CD4-positive, alpha-beta memory T cell (primary cell): Measurements from ENCODE around the gene NDUFV1. TPM values are rescaled to one million over a fixed set of nuclear protein-coding genes. Genes with fewer than 3 reads are reported as not detected.

Experiments
- CTCF ChIA-PET: fragments of 350-600 bp; sonication (Branson Sonifier 250); formaldehyde crosslinking; loops from one replicate; lab custom pipeline; 2021; ENCODE audit warnings: inconsistent platforms; ENCODE audit not compliant: partially characterized antibody; lab: Charles Lee
- POLR2A ChIA-PET: fragments of 350-600 bp; sonication (Branson Sonifier 250); formaldehyde crosslinking; loops from one replicate; lab custom pipeline; 2021; ENCODE audit not compliant: partially characterized antibody; lab: Charles Lee
- DNase-seq, 5 donors: peaks; one replicate each; pipeline versions ENCODE4 v3.0.0 to v3.0.0-alpha.2; 2020 to 2022; ENCODE audit warnings: mixed read lengths in 1 of 5
- H3K27ac ChIP-seq: one replicate; pipeline ENCODE4 v1.7.0; 2013; ENCODE audit warnings: low read depth, low read length
- H3K27me3 ChIP-seq: 2 replicates; pipeline ENCODE4 v1.7.0; 2013; ENCODE audit warnings: mild to moderate bottlenecking, low read length, moderate library complexity; ENCODE audit not compliant: insufficient read depth
- H3K36me3 ChIP-seq: 2 replicates; pipeline ENCODE4 v1.7.0; 2013; ENCODE audit warnings: mild to moderate bottlenecking, low read length, moderate library complexity; ENCODE audit not compliant: insufficient read depth
- H3K4me1 ChIP-seq: 2 replicates; pipeline ENCODE4 v1.7.0; 2013; ENCODE audit warnings: mild to moderate bottlenecking, low read length, moderate library complexity; ENCODE audit not compliant: insufficient read depth
- H3K4me3 ChIP-seq, 2 donors: one replicate each; pipeline ENCODE4 v1.7.0; 2013; ENCODE audit warnings: low read length in 2 of 2, mild to moderate bottlenecking in 1 of 2
- H3K9me3 ChIP-seq, 2 donors: one replicate each; pipeline ENCODE4 v1.7.0; 2013; ENCODE audit warnings: low read length in 2 of 2, control low read depth in 1 of 2; ENCODE audit not compliant: control insufficient read depth in 1 of 2
- H3K27ac Mint-ChIP-seq, 7 donors: one replicate each; pipeline ENCODE4 v1.8.0; 2020 to 2021; ENCODE audit warnings: mixed read lengths in 7 of 7, mild to moderate bottlenecking in 6 of 7, inconsistent platforms in 3 of 7, moderate library complexity in 3 of 7
- H3K27me3 Mint-ChIP-seq, 2 donors: one replicate each; pipeline ENCODE4 v1.8.0; 2020 to 2021; ENCODE audit warnings: mixed read lengths in 2 of 2
- H3K36me3 Mint-ChIP-seq, 2 donors: one replicate each; pipeline ENCODE4 v1.8.0; 2020 to 2021; ENCODE audit warnings: mixed read lengths in 2 of 2, inconsistent platforms in 1 of 2, mild to moderate bottlenecking in 1 of 2
- H3K4me1 Mint-ChIP-seq, 4 donors: one replicate each; pipeline ENCODE4 v1.8.0; 2020 to 2021; ENCODE audit warnings: mixed read lengths in 4 of 4, mild to moderate bottlenecking in 1 of 4
- H3K4me3 Mint-ChIP-seq, 8 donors: one replicate each; pipeline ENCODE4 v1.8.0; 2020 to 2021; ENCODE audit warnings: mixed read lengths in 8 of 8, mild to moderate bottlenecking in 7 of 8, moderate library complexity in 6 of 8, inconsistent platforms in 3 of 8
- H3K9me3 Mint-ChIP-seq, 8 donors: one replicate each; pipeline ENCODE4 v1.8.0; 2020 to 2021; ENCODE audit warnings: mixed read lengths in 8 of 8, mild to moderate bottlenecking in 5 of 8, inconsistent platforms in 3 of 8, moderate library complexity in 1 of 8
- intact Hi-C: fragments of 100-400 bp; cut with micrococcal nuclease; formaldehyde crosslinking; loops from one replicate; pipeline ENCODE4 v1.15.1; 2023
- polyA plus RNA-seq, 2 donors: library from polyadenylated mRNA; unstranded; fragments of 300-500 nt; fragmentation: Illumina TruSeq; gene quantifications; one replicate each; pipeline ENCODE4 v1.2.3, GENCODE V29; 2021
- total RNA-seq, 2 experiments: library from RNA; stranded (reverse); gene quantifications; one replicate each; pipeline ENCODE4 v1.2.3, GENCODE V29; 2021

NDUFV1 gene
- total and polyA plus RNA-seq, 4 experiments from 2014 or later: 124 to 212 (median 169) TPM

DNA sequence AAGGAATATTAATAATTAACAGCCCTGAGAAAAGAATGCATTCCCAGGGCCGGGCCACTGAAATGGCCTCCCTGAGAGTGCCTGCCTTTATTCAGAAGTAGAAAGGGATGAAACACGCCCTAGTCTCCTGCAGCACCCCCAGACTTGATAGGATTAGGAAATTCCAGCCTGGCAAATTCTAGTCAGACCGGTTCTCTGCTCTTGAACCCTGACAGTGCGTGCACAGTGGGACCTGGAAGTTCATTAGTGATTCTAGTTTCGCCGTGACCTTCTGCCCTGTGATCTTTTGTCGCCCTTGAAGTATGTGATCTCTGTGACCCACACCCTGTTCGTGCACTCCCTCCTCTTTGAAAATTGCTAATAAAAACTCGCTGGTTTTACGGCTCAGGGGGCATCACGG lies 25.3 kb upstream of the NDUFV1 start:
- no peaks in the 10 kb centered on the region for H3K36me3 ChIP-seq
- Mint-ChIP-seq H3K27me3 (peaks cover 0 to 2% of the 10 kb centered on the region in 2 donors), H3K4me1 (peaks cover 21 to 41% (median 33%) of the 10 kb centered on the region in 4 donors), H3K27ac (peak overlapping the region in 1 of 7 donors; percentile 13), H3K36me3 (peaks cover 0 to 2% of the 10 kb centered on the region in 2 donors), H3K4me3 (peak overlapping the region in 2 of 8 donors; percentile 2 to 32), H3K9me3 (no peaks in the 10 kb centered on the region)
- DNase-seq: no peak
- POLR2A ChIA-PET: interaction anchor here (1.5 kb wide), 1 partner anchor 28 kb away, joined by 3 read pairs; no protein-coding TSS in a partner anchor
- peaks cover 20% of the 10 kb centered on the region for H3K4me1 ChIP-seq
- H3K27me3 ChIP-seq: no peaks in the 10 kb centered on the region
- no peak overlapping the region for H3K4me3 ChIP-seq
- CTCF ChIA-PET: interaction anchor here (1.5 kb wide), 1 partner anchor 48 kb away, joined by 3 read pairs; the partner anchor contains the start of gene NUDT8
- no peaks in the 10 kb centered on the region for H3K9me3 ChIP-seq
- intact Hi-C loops: no loop called here
- no peak overlapping the region for H3K27ac ChIP-seq

DNA sequence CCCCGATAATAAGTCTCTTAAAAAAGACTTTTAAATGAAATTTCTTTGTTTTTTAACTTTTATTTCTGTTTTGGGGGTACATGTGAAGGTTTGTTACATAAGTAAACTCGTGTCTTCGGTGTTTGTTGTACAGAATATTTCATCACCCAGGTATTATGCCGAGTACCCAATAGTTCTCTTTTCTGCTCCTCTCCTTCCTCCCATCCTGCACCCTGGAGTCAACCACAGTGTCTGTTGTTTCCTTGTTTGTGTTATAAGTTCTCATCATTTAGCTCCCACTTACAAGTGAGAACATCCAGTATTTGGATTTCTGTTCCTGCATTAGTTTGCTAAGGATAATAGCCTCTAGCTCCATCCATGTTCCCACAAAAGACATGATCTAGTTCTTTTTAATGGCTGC lies 24.7 kb upstream of the NDUFV1 start:
- peak overlapping the region in 6 of 8 donors; percentile 49 to 74 (median 72) for H3K4me3 Mint-ChIP-seq
- Histone ChIP-seq H3K4me3 (no peak overlapping the region), H3K27ac (no peak overlapping the region), H3K9me3 (no peaks in the 10 kb centered on the region), H3K36me3 (no peaks in the 10 kb centered on the region), H3K4me1 (peaks cover 20% of the 10 kb centered on the region), H3K27me3 (no peaks in the 10 kb centered on the region)
- H3K36me3 Mint-ChIP-seq: peaks cover 0 to 2% of the 10 kb centered on the region in 2 donors
- no peaks in the 10 kb centered on the region for H3K9me3 Mint-ChIP-seq
- POLR2A ChIA-PET: interaction anchor here (1.5 to 3.4 kb wide), 2 partner anchors 27 to 33 kb away, joined by 3 to 22 read pairs; no protein-coding TSS in a partner anchor
- no peaks in the 10 kb centered on the region for H3K27me3 Mint-ChIP-seq
- intact Hi-C loops: no loop called here
- CTCF ChIA-PET: interaction anchor here (1.5 to 2.4 kb wide), 2 partner anchors 12 to 47 kb away, joined by 3 to 6 read pairs; partner anchors contain the start of gene NUDT8
- peak overlapping the region in 5 of 7 donors; percentile 24 to 85 (median 52) for H3K27ac Mint-ChIP-seq
- no peak for DNase-seq
- H3K4me1 Mint-ChIP-seq: peaks cover 21 to 45% (median 33%) of the 10 kb centered on the region in 4 donors

DNA sequence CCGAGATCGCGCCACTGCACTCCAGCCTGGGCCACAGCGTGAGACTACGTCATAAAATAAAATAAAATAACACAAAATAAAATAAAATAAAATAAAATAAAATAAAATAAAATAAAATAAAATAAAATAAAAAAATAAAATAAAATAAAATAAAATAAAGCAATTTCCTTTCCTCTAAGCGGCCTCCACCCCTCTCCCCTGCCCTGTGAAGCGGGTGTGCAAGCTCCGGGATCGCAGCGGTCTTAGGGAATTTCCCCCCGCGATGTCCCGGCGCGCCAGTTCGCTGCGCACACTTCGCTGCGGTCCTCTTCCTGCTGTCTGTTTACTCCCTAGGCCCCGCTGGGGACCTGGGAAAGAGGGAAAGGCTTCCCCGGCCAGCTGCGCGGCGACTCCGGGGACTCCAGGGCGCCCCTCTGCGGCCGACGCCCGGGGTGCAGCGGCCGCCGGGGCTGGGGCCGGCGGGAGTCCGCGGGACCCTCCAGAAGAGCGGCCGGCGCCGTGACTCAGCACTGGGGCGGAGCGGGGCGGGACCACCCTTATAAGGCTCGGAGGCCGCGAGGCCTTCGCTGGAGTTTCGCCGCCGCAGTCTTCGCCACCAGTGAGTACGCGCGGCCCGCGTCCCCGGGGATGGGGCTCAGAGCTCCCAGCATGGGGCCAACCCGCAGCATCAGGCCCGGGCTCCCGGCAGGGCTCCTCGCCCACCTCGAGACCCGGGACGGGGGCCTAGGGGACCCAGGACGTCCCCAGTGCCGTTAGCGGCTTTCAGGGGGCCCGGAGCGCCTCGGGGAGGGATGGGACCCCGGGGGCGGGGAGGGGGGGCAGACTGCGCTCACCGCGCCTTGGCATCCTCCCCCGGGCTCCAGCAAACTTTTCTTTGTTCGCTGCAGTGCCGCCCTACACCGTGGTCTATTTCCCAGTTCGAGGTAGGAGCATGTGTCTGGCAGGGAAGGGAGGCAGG lies 23.2 kb upstream of the NDUFV1 start, which contains the start of gene GSTP1:
Gene GSTP1, plus strand, starts transcription at position 566 of the 958 bp plus-strand sequence. Its CDS starts 32 bp downstream, at position 598.
- H3K9me3 ChIP-seq: no peaks in the 10 kb centered on the region
- ChIA-PET CTCF (interaction anchor here (0.7 to 2.4 kb wide), 4 partner anchors 11 to 67 kb away, joined by 3 to 6 read pairs (median 4); partner anchors contain the start of genes ACY3 and NUDT8), POLR2A (interaction anchor here (0.5 to 3.4 kb wide), 8 partner anchors 18 to 230 kb away, joined by 3 to 22 read pairs (median 3); partner anchors contain the start of genes NUDT8, POLD4 and PTPRCAP)
- H3K4me1 ChIP-seq: peaks cover 20% of the 10 kb centered on the region
- no peaks in the 10 kb centered on the region for H3K27me3 ChIP-seq
- Mint-ChIP-seq H3K4me1 (peaks cover 21 to 45% (median 33%) of the 10 kb centered on the region in 4 donors), H3K36me3 (peaks cover 0 to 2% of the 10 kb centered on the region in 2 donors), H3K4me3 (peak within 1 kb of the TSS; percentile 88 to 94 (median 92)), H3K27me3 (no peaks in the 10 kb centered on the region), H3K27ac (peak within 1 kb of the TSS; percentile 79 to 96 (median 93)), H3K9me3 (no peaks in the 10 kb centered on the region)
- H3K27ac ChIP-seq: peak within 1 kb of the TSS; percentile 65
- H3K36me3 ChIP-seq: no peaks in the 10 kb centered on the region
- intact Hi-C loops: loop anchor here (1.0 kb wide), 1 partner anchor 23 kb away; the partner anchor contains the start of gene NDUFV1
- H3K4me3 ChIP-seq: peak within 1 kb of the TSS; percentile 6 to 54
- DNase-seq: peak; percentile 62 to 82 (median 71)

DNA sequence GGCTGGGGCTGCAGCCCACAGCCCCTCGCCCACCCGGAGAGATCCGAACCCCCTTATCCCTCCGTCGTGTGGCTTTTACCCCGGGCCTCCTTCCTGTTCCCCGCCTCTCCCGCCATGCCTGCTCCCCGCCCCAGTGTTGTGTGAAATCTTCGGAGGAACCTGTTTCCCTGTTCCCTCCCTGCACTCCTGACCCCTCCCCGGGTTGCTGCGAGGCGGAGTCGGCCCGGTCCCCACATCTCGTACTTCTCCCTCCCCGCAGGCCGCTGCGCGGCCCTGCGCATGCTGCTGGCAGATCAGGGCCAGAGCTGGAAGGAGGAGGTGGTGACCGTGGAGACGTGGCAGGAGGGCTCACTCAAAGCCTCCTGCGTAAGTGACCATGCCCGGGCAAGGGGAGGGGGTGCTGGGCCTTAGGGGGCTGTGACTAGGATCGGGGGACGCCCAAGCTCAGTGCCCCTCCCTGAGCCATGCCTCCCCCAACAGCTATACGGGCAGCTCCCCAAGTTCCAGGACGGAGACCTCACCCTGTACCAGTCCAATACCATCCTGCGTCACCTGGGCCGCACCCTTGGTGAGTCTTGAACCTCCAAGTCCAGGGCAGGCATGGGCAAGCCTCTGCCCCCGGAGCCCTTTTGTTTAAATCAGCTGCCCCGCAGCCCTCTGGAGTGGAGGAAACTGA lies 22.4 kb upstream of the NDUFV1 start:
- H3K4me3 Mint-ChIP-seq: peak overlapping the region; percentile 50 to 77 (median 72)
- intact Hi-C loops: no loop called here
- Histone ChIP-seq H3K9me3 (no peaks in the 10 kb centered on the region), H3K27ac (peak overlapping the region; percentile 65), H3K36me3 (no peaks in the 10 kb centered on the region), H3K27me3 (no peaks in the 10 kb centered on the region), H3K4me1 (peaks cover 16% of the 10 kb centered on the region), H3K4me3 (peak overlapping the region; percentile 6 to 54)
- H3K36me3 Mint-ChIP-seq: peaks cover 0 to 2% of the 10 kb centered on the region in 2 donors
- no peaks in the 10 kb centered on the region for H3K27me3 Mint-ChIP-seq
- H3K9me3 Mint-ChIP-seq: no peaks in the 10 kb centered on the region
- peaks cover 18 to 40% (median 29%) of the 10 kb centered on the region in 4 donors for H3K4me1 Mint-ChIP-seq
- DNase-seq: peak in 3 of 5 donors; percentile 21 to 51 (median 22)
- POLR2A ChIA-PET: interaction anchor here (0.5 to 3.4 kb wide), 6 partner anchors 17 to 148 kb away, joined by 3 to 22 read pairs (median 6); partner anchors contain the start of genes NUDT8 and PTPRCAP
- H3K27ac Mint-ChIP-seq: peak overlapping the region in 6 of 7 donors; percentile 60 to 92 (median 74)
- CTCF ChIA-PET: interaction anchor here (1.2 to 2.4 kb wide), 4 partner anchors 10 to 197 kb away, joined by 3 to 6 read pairs (median 4); partner anchors contain the start of gene NUDT8

DNA sequence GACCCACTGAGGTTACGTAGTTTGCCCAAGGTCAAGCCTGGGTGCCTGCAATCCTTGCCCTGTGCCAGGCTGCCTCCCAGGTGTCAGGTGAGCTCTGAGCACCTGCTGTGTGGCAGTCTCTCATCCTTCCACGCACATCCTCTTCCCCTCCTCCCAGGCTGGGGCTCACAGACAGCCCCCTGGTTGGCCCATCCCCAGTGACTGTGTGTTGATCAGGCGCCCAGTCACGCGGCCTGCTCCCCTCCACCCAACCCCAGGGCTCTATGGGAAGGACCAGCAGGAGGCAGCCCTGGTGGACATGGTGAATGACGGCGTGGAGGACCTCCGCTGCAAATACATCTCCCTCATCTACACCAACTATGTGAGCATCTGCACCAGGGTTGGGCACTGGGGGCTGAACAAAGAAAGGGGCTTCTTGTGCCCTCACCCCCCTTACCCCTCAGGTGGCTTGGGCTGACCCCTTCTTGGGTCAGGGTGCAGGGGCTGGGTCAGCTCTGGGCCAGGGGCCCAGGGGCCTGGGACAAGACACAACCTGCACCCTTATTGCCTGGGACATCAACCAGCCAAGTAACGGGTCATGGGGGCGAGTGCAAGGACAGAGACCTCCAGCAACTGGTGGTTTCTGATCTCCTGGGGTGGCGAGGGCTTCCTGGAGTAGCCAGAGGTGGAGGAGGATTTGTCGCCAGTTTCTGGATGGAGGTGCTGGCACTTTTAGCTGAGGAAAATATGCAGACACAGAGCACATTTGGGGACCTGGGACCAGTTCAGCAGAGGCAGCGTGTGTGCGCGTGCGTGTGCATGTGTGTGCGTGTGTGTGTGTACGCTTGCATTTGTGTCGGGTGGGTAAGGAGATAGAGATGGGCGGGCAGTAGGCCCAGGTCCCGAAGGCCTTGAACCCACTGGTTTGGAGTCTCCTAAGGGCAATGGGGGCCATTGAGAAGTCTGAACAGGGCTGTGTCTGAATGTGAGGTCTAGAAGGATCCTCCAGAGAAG lies 21.6 kb upstream of the NDUFV1 start:
- Histone ChIP-seq H3K4me3 (no peak overlapping the region), H3K9me3 (no peaks in the 10 kb centered on the region), H3K36me3 (no peaks in the 10 kb centered on the region), H3K27me3 (no peaks in the 10 kb centered on the region), H3K4me1 (peaks cover 10% of the 10 kb centered on the region), H3K27ac (peak overlapping the region; percentile 9)
- peaks cover 0 to 2% of the 10 kb centered on the region in 2 donors for H3K36me3 Mint-ChIP-seq
- intact Hi-C loops: no loop called here
- peaks cover 13 to 33% (median 22%) of the 10 kb centered on the region in 4 donors for H3K4me1 Mint-ChIP-seq
- ChIA-PET POLR2A (interaction anchor here (3.4 kb wide), 1 partner anchor 29 kb away, joined by 22 read pairs; no protein-coding TSS in a partner anchor), CTCF (interaction anchor here (1.2 to 1.4 kb wide), 3 partner anchors 27 to 198 kb away, joined by 3 to 5 read pairs (median 3); partner anchors contain the start of gene NUDT8)
- H3K27ac Mint-ChIP-seq: peak overlapping the region; percentile 4 to 87 (median 76)
- no peaks in the 10 kb centered on the region for H3K9me3 Mint-ChIP-seq
- peak overlapping the region in 7 of 8 donors; percentile 62 to 77 (median 73) for H3K4me3 Mint-ChIP-seq
- no peak for DNase-seq
- H3K27me3 Mint-ChIP-seq: no peaks in the 10 kb centered on the region
